Measurements from ENCODE around the gene MOK. TPM values are rescaled to one million over a fixed set of nuclear protein-coding genes. Genes with fewer than 3 reads are reported as not detected.

The MOK gene
- total RNA-seq, 4 donors from 2014 or later, result 13.0 to 25.4 (median 17.0) TPM

DNA sequence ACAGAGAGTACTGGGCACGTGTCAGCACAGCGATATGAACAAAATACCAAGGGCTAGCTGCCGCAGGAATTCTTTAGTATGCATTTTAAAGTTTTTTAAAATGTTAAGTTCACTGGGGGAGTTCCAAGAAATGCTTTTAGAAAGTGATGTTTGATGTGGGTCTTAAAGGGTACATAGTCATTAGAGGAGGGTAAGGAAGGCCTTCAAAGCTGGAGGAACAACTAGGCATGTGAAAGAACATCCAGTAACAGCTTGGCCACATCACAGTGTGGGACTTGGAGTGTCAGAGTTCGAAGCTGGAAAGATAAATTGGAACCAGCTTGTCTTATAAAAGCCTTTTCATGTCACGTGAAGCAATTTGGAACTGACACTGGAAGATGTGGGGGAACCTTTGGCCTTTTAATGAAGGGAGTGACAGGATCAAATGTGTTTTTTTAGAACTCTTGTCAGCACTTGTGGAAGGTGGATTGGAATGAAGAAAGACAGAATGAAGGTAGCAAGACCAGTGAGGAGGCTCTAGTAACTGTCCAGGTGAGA, 107.6 kb downstream of the MOK start:
- TF ChIP-seq, protein P1, sequence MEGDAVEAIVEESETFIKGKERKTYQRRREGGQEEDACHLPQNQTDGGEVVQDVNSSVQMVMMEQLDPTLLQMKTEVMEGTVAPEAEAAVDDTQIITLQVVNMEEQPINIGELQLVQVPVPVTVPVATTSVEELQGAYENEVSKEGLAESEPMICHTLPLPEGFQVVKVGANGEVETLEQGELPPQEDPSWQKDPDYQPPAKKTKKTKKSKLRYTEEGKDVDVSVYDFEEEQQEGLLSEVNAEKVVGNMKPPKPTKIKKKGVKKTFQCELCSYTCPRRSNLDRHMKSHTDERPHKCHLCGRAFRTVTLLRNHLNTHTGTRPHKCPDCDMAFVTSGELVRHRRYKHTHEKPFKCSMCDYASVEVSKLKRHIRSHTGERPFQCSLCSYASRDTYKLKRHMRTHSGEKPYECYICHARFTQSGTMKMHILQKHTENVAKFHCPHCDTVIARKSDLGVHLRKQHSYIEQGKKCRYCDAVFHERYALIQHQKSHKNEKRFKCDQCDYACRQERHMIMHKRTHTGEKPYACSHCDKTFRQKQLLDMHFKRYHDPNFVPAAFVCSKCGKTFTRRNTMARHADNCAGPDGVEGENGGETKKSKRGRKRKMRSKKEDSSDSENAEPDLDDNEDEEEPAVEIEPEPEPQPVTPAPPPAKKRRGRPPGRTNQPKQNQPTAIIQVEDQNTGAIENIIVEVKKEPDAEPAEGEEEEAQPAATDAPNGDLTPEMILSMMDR (IDR thresholded peaks at IDR 0.05), result no peak
- no peak for TF ChIP-seq EP300 (IDR thresholded peaks at IDR 0.05)
- no peak for TF ChIP-seq POLR2AphosphoS5 (IDR thresholded peaks at IDR 0.05)
- TF ChIP-seq POLR2A (IDR thresholded peaks at IDR 0.05), result no peak
- Histone ChIP-seq H3K27ac (no peak overlapping the region), H3K4me3 (no peak overlapping the region), H3K4me1 (peaks cover 25% of the 10 kb centered on the region), H3K27me3 (no peaks in the 10 kb centered on the region), H3K36me3 (peaks cover 38% of the 10 kb centered on the region), H3K9me3 (no peaks in the 10 kb centered on the region)
- 63% methylated on average over 5 of the region's 5 CpGs for WGBS
- DNase-seq (ENCODE audit: low spot score in 2 of 2), result no peak

GRCh38 chr14:102196902-102197230, 108.1 kb downstream of the MOK start:
- DNase-seq (ENCODE audit: low spot score in 2 of 2), result no peak
- 70% methylated on average over 4 of the region's 4 CpGs for WGBS
- H3K27me3 ChIP-seq, result no peaks in the 10 kb centered on the region
- no peak overlapping the region for H3K4me3 ChIP-seq
- H3K9me3 ChIP-seq, result no peaks in the 10 kb centered on the region
- TF ChIP-seq, protein P1 (IDR thresholded peaks at IDR 0.05), result no peak
- TF ChIP-seq POLR2AphosphoS5 (IDR thresholded peaks at IDR 0.05), result no peak
- no peak for TF ChIP-seq EP300 (IDR thresholded peaks at IDR 0.05)
- TF ChIP-seq POLR2A (IDR thresholded peaks at IDR 0.05), result no peak
- H3K4me1 ChIP-seq, result peaks cover 25% of the 10 kb centered on the region
- peak overlapping the region; percentile 11 for H3K27ac ChIP-seq
- H3K36me3 ChIP-seq, result peaks cover 36% of the 10 kb centered on the region

- Histone ChIP-seq H3K4me1 (peaks cover 25% of the 10 kb centered on the region), H3K4me3 (no peak overlapping the region), H3K27me3 (no peaks in the 10 kb centered on the region), H3K9me3 (no peaks in the 10 kb centered on the region), H3K27ac (peak overlapping the region; percentile 11), H3K36me3 (peaks cover 31% of the 10 kb centered on the region)
- TF ChIP-seq POLR2AphosphoS5 (IDR thresholded peaks at IDR 0.05), result no peak
- TF ChIP-seq, protein P1 (IDR thresholded peaks at IDR 0.05), result no peak
- no peak for TF ChIP-seq EP300 (IDR thresholded peaks at IDR 0.05)
- no peak for TF ChIP-seq POLR2A (IDR thresholded peaks at IDR 0.05)
- 87% methylated on average over 6 of the region's 6 CpGs for WGBS
- DNase-seq (ENCODE audit: low spot score in 2 of 2), result no peak
Observed at GRCh38 chr14:102196039-102196901, 108.7 kb downstream of the MOK start.

GRCh38 chr14:102195446-102195845, 109.5 kb downstream of the MOK start:
- Histone ChIP-seq H3K4me1 (peaks cover 25% of the 10 kb centered on the region), H3K27me3 (no peaks in the 10 kb centered on the region), H3K9me3 (no peaks in the 10 kb centered on the region), H3K4me3 (no peak overlapping the region), H3K36me3 (peaks cover 31% of the 10 kb centered on the region), H3K27ac (no peak overlapping the region)
- DNase-seq (ENCODE audit: low spot score in 2 of 2), result no peak
- TF ChIP-seq POLR2A (IDR thresholded peaks at IDR 0.05) (no peak), EP300 (IDR thresholded peaks at IDR 0.05) (no peak)
- TF ChIP-seq, protein P1 (IDR thresholded peaks at IDR 0.05), result no peak
- WGBS, result 92% methylated on average over 1 of the region's 1 CpG

- Histone ChIP-seq H3K27ac (no peak overlapping the region), H3K4me3 (no peak overlapping the region), H3K9me3 (no peaks in the 10 kb centered on the region), H3K4me1 (peaks cover 25% of the 10 kb centered on the region), H3K27me3 (no peaks in the 10 kb centered on the region), H3K36me3 (peaks cover 28% of the 10 kb centered on the region)
- TF ChIP-seq POLR2A (IDR thresholded peaks at IDR 0.05) (no peak), POLR2AphosphoS5 (IDR thresholded peaks at IDR 0.05) (no peak), EP300 (IDR thresholded peaks at IDR 0.05) (no peak)
- TF ChIP-seq, protein P1 (IDR thresholded peaks at IDR 0.05), result no peak
- no peak for DNase-seq (ENCODE audit: low spot score in 2 of 2)
- 86% methylated on average over 4 of the region's 4 CpGs for WGBS
Observed at GRCh38 chr14:102194856-102195255, 110.1 kb downstream of the MOK start.
